ENCODE data around the gene KIF13A. TPM values are rescaled to one million over a fixed set of nuclear protein-coding genes. Genes with fewer than 3 reads are reported as not detected.
A peak's percentile ranks its signal among the peaks of the same experiment; 100 is the strongest.
"Not testable (repeated sequence)": the region's sequence is repeated elsewhere in the genome, so short reads cannot be mapped to it uniquely, and the experiment has no call there.

KIF13A gene
- total RNA-seq, 1 donor from 2014 or later: 28.9 TPM

DNA sequence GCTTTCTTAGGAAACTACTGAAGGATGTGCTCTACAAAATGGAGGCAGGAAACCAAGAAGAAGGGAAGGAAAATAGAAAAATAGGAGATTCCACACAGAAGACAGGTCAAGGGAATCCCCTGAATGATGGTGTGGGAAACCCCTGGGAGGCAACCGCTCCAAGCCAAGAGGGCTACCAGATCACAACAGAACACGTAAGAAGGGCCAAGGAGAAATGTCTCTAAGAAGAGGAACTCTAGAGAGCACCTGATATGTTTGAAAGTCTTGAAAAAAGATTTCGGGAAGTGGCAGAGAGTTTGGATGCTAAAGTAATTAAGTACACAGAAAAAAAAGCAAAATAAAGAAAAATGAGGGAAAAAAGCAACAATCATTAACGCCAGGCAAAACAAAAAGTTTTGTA lies 7.1 kb downstream of the KIF13A start:
- no peaks in the 10 kb centered on the region for H3K27me3 ChIP-seq
- no peaks in the 10 kb centered on the region for H3K36me3 ChIP-seq
- peak overlapping the region; percentile 26 to 39 for H3K27ac ChIP-seq
- intact Hi-C loops (cut with DNase I): loop anchor here (10.0 kb wide), 1 partner anchor 276 kb away; the partner anchor contains the start of gene NUP153
- peaks cover 3 to 17% of the 10 kb centered on the region in 2 donors for H3K4me1 ChIP-seq
- no peak for DNase-seq (ENCODE audit: low spot score in 2 of 2)
- TF ChIP-seq, protein P1, sequence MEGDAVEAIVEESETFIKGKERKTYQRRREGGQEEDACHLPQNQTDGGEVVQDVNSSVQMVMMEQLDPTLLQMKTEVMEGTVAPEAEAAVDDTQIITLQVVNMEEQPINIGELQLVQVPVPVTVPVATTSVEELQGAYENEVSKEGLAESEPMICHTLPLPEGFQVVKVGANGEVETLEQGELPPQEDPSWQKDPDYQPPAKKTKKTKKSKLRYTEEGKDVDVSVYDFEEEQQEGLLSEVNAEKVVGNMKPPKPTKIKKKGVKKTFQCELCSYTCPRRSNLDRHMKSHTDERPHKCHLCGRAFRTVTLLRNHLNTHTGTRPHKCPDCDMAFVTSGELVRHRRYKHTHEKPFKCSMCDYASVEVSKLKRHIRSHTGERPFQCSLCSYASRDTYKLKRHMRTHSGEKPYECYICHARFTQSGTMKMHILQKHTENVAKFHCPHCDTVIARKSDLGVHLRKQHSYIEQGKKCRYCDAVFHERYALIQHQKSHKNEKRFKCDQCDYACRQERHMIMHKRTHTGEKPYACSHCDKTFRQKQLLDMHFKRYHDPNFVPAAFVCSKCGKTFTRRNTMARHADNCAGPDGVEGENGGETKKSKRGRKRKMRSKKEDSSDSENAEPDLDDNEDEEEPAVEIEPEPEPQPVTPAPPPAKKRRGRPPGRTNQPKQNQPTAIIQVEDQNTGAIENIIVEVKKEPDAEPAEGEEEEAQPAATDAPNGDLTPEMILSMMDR (IDR thresholded peaks at IDR 0.05): no peak
- no peaks in the 10 kb centered on the region for H3K9me3 ChIP-seq
- H3K4me3 ChIP-seq: no peak overlapping the region

DNA sequence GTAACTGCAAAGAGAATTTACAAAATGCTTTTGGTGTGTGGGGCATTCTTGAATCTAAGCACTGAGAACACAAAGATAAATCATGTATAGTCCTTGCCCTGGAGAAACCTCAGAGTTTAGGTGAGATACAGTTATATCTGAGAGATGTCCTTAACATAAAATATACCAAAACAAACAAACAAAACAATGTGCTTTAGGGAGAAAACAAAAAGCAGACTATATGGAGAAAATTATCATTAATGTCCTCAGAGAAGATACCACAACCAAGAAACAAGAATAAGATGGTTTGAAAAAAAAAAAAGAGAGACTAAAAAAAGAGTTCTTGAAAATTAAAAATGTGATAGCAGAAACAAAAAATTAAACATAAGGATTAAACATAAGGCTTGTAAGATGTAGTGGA lies 8.0 kb downstream of the KIF13A start:
- Histone ChIP-seq H3K4me3 (no peak overlapping the region), H3K27ac (no peak overlapping the region), H3K9me3 (no peaks in the 10 kb centered on the region), H3K27me3 (no peaks in the 10 kb centered on the region), H3K4me1 (peaks cover 3 to 17% of the 10 kb centered on the region in 2 donors), H3K36me3 (no peaks in the 10 kb centered on the region)
- TF ChIP-seq, protein P1 (IDR thresholded peaks at IDR 0.05): no peak
- DNase-seq (ENCODE audit: low spot score in 2 of 2): no peak
- intact Hi-C loops (cut with DNase I): no loop called here

GRCh38 chr6:17976258-17976657 lies 11.2 kb downstream of the KIF13A start:
- H3K9me3 ChIP-seq; intact Hi-C loops (cut with DNase I); H3K4me3 ChIP-seq; DNase-seq (ENCODE audit: low spot score in 2 of 2); H3K27ac ChIP-seq; H3K27me3 ChIP-seq; H3K36me3 ChIP-seq: not testable (repeated sequence)
- H3K4me1 ChIP-seq: peaks cover 0 to 22% of the 10 kb centered on the region in 2 donors

GRCh38 chr6:17974570-17975368 lies 12.7 kb downstream of the KIF13A start:
- TF ChIP-seq, protein P1 (IDR thresholded peaks at IDR 0.05): no peak
- intact Hi-C loops (cut with DNase I): no loop called here
- Histone ChIP-seq H3K27ac (no peak overlapping the region), H3K4me3 (no peak overlapping the region), H3K4me1 (peaks cover 0 to 30% of the 10 kb centered on the region in 2 donors), H3K36me3 (no peaks in the 10 kb centered on the region), H3K9me3 (no peaks in the 10 kb centered on the region), H3K27me3 (no peaks in the 10 kb centered on the region)
- DNase-seq (ENCODE audit: low spot score in 2 of 2): no peak

DNA sequence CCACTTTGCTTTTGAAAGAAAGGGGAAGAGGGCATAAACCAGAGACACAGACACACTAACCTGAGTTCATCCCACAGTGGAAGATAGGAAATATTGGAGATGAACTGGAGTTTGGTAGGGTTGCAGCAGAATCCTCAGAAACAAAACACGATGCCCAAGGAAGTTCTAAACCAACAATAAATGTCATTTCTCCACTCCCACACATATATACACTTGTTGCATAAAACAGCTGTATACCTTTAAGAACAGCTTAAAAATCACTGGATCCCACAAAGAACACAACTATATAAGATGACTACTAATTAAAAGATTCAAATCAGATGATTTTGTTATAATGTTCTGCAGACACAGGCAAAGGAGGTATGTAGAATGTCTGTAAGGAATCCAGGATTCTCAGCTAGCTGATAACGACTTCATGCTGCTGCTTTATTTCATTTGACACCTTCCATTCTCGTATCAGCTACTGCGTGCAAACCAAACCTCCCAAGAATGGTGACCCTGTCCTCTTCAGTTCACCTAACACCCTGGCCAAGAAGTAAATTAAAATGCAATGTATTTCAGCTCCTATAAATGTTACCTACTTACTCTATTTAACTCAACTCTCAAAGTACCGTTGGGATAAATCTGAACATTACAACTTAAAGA lies 14.3 kb downstream of the KIF13A start:
- no peak for DNase-seq (ENCODE audit: low spot score in 2 of 2)
- H3K27ac ChIP-seq: peak overlapping the region; percentile 35 to 41
- intact Hi-C loops (cut with DNase I): no loop called here
- H3K27me3 ChIP-seq: no peaks in the 10 kb centered on the region
- TF ChIP-seq, protein P1 (IDR thresholded peaks at IDR 0.05): no peak
- peaks cover 0 to 32% of the 10 kb centered on the region in 2 donors for H3K4me1 ChIP-seq
- no peaks in the 10 kb centered on the region for H3K9me3 ChIP-seq
- H3K36me3 ChIP-seq: no peaks in the 10 kb centered on the region
- no peak overlapping the region for H3K4me3 ChIP-seq
